Measurements from ENCODE around the gene GBA2. TPM values are rescaled to one million over a fixed set of nuclear protein-coding genes. Genes with fewer than 3 reads are reported as not detected.

GBA2 gene
- total RNA-seq, 2 donors from 2014 or later: 27.0 to 36.0 TPM

DNA sequence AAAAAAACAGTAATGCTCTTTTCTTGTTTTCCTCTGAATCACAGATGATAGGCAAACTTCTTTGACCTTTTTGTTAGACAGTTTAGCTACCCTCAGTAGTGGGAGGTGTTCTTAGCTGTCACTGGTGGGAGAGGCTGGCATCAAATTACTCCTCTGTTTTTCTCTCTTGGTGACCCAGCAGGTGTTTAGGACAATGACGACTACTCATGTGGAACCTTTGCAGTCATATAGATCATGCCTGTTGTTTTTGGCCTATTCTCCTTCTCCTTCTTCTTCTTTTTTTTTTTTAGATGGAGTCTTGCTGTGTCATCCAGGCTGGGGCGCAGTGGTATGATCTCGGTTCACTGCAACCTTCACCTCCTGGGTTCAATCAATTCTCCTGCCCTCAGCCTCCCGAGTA is 27.0 kb upstream of the GBA2 start:
- Mint-ChIP-seq H3K27ac (peak overlapping the region; percentile 28), H3K9me3 (no peaks in the 10 kb centered on the region), H3K36me3 (ENCODE audit: low read depth) (peaks cover 27% of the 10 kb centered on the region), H3K4me1 (no peaks in the 10 kb centered on the region), H3K4me3 (no peak overlapping the region), H3K27me3 (no peaks in the 10 kb centered on the region)
- ATAC-seq (replicated peaks): peak; percentile 72

DNA sequence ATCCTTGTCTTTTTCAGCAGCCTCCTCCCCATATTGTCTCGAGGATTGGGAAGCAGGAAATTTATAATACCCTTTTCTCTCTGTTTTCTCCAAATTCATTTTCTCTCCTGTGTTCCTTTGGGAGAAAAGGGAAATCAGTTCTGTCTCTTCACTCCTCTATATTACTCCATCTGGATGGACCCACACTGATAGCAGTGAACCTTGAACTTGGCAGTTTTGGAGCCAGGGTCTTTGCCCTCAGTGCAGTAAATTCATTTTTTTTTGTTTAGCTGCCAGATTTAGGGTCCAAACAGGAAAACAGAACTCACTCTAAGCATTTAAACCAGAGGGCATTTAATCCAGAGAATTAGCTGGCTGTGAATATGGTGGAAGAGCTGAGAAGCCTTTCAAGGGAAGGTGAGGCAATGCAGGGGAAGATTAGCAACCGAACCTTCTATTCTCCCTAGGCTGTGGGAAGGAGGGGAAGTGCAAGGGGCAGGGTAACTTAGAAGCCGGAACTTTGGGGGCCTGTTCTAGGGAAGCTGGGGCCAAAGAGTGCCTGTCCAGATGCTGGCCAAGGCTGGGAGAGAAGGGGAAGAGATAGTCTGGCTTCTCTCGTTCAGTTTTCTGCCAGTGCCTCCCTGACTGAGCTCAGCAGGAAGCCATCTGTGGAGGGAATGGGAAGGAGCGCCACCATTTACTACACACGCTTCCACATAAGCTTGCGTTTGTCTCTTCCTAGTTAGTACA is 26.0 kb upstream of the GBA2 start:
- no peaks in the 10 kb centered on the region for H3K9me3 Mint-ChIP-seq
- no peak for ATAC-seq (replicated peaks)
- peak overlapping the region; percentile 68 for H3K27ac Mint-ChIP-seq
- no peak overlapping the region for H3K4me3 Mint-ChIP-seq
- H3K27me3 Mint-ChIP-seq: no peaks in the 10 kb centered on the region
- no peaks in the 10 kb centered on the region for H3K4me1 Mint-ChIP-seq
- peaks cover 23% of the 10 kb centered on the region for H3K36me3 Mint-ChIP-seq (ENCODE audit: low read depth)

DNA sequence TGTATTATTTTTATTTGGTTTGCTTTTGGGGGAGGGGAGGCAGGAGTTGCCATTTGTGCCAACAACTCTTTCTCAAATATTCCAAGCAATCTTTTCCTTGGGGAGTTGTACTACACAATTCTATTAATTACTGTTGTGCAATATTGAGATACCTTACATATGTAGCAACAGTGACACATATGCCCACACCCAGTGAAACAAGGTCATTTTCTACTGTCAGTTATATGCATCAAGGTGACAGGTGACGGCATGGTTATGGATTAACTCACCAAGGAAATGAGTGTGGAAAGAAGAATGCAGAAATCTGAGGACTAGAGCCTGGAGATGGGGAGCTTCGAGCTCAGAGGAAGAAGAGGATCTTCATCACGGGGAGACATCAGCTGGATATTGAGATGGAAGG is 22.9 kb upstream of the GBA2 start:
- no peak for ATAC-seq (replicated peaks)
- H3K4me3 Mint-ChIP-seq: no peak overlapping the region
- H3K27me3 Mint-ChIP-seq: no peaks in the 10 kb centered on the region
- H3K9me3 Mint-ChIP-seq: no peaks in the 10 kb centered on the region
- H3K4me1 Mint-ChIP-seq: no peaks in the 10 kb centered on the region
- H3K27ac Mint-ChIP-seq: no peak overlapping the region
- H3K36me3 Mint-ChIP-seq (ENCODE audit: low read depth): peaks cover 7% of the 10 kb centered on the region

- no peak for ATAC-seq (replicated peaks)
- Mint-ChIP-seq H3K9me3 (no peaks in the 10 kb centered on the region), H3K27me3 (no peaks in the 10 kb centered on the region), H3K36me3 (ENCODE audit: low read depth) (peaks cover 7% of the 10 kb centered on the region), H3K4me3 (no peak overlapping the region), H3K27ac (no peak overlapping the region), H3K4me1 (no peaks in the 10 kb centered on the region)
These were observed 22.5 kb upstream of the GBA2 start for GRCh38 chr9:35771534-35771933.

- H3K27ac Mint-ChIP-seq: no peak overlapping the region
- H3K4me3 Mint-ChIP-seq: no peak overlapping the region
- H3K4me1 Mint-ChIP-seq: no peaks in the 10 kb centered on the region
- H3K27me3 Mint-ChIP-seq: no peaks in the 10 kb centered on the region
- H3K36me3 Mint-ChIP-seq (ENCODE audit: low read depth): peaks cover 7% of the 10 kb centered on the region
- H3K9me3 Mint-ChIP-seq: no peaks in the 10 kb centered on the region
- ATAC-seq (replicated peaks): no peak
These were observed 22.0 kb upstream of the GBA2 start for GRCh38 chr9:35771075-35771433.

DNA sequence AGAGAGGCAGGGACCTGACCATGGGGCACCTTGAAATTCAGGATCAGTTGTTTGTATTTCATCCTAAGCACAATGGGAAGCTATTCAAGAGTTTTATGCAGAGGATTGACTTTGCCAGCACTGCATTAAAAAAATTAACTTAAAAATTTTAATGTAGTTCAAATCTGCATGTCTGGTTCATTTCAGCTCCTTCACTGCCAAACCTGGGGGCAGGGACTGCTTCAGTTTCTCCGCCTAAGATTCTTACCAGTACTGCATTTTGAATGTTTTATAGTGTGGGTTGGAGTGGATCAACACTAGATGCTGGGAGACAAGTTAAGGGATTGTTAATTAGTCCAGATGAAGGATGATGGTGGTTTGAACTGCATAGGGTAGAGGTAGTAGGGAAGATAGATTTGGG is 20.7 kb upstream of the GBA2 start:
- Mint-ChIP-seq H3K36me3 (ENCODE audit: low read depth) (peaks cover 3% of the 10 kb centered on the region), H3K27me3 (no peaks in the 10 kb centered on the region), H3K4me1 (no peaks in the 10 kb centered on the region), H3K9me3 (no peaks in the 10 kb centered on the region), H3K27ac (no peak overlapping the region), H3K4me3 (no peak overlapping the region)
- no peak for ATAC-seq (replicated peaks)

- Mint-ChIP-seq H3K36me3 (ENCODE audit: low read depth) (no peaks in the 10 kb centered on the region), H3K27me3 (no peaks in the 10 kb centered on the region), H3K4me3 (no peak overlapping the region), H3K4me1 (no peaks in the 10 kb centered on the region), H3K27ac (no peak overlapping the region), H3K9me3 (no peaks in the 10 kb centered on the region)
- no peak for ATAC-seq (replicated peaks)
These were observed 18.4 kb upstream of the GBA2 start for GRCh38 chr9:35767458-35767857.

DNA sequence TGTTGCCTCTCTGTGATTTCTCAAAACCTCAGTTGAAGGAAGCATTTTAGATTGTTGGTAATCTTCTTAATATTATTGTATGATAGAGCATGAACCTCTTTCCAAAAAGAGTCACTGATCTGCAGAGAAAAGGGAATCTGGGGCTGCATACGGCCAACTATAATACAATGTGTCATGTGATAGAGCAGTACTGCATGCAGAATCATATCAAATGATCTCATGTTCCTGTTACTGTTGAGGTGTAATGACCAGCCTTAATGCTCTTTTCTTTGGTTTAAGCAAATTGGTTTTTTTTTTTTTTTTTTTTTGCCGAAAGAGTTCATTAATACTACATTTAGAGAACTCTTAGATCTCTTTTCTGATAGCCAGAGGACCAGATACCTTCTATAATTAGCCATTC is 18.0 kb upstream of the GBA2 start:
- no peaks in the 10 kb centered on the region for H3K36me3 Mint-ChIP-seq (ENCODE audit: low read depth)
- H3K27ac Mint-ChIP-seq: no peak overlapping the region
- H3K9me3 Mint-ChIP-seq: no peaks in the 10 kb centered on the region
- ATAC-seq (replicated peaks): no peak
- H3K27me3 Mint-ChIP-seq: no peaks in the 10 kb centered on the region
- no peak overlapping the region for H3K4me3 Mint-ChIP-seq
- H3K4me1 Mint-ChIP-seq: no peaks in the 10 kb centered on the region

DNA sequence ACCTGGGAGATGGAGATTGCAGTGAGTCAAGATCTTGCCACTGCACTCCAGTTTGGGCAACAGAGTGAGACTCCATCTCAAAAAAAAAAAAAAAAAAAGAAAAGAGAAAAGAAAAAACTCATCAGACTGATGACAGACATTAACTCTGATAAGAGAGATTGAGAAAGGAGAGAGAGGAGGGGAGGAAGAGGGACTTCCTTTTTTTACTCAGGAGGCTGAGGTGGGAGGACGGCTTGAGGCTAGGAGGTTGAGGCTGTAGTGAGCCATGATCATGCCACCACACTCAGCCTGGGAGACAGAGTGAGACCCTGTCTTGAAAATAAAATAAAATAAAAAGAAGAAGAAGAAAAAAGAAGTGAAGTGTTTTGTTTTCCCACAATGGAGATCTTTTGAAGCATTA is 14.8 kb upstream of the GBA2 start:
- Mint-ChIP-seq H3K27ac (no peak overlapping the region), H3K27me3 (no peaks in the 10 kb centered on the region), H3K4me3 (no peak overlapping the region), H3K4me1 (peaks cover 8% of the 10 kb centered on the region), H3K9me3 (no peaks in the 10 kb centered on the region), H3K36me3 (ENCODE audit: low read depth) (peaks cover 19% of the 10 kb centered on the region)
- ATAC-seq (replicated peaks): no peak

DNA sequence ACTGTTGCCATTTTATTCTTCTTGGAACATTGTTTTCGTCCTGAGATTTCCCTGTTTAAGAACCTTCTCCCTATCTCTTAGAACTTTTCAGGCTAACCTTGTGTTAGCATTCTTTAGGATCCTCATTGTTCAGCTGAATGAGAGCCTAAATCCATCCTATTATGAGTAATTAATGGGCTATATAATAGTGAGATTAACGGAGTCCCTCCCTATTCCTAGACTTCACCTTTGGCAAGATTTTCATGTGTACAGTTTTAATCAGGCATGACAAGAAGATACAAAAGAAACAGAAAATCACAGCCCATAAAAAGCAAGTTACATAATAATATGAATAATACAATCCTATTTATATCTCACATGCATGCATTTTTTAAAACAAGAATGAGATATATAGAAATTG is 14.2 kb upstream of the GBA2 start:
- H3K27me3 Mint-ChIP-seq: no peaks in the 10 kb centered on the region
- no peaks in the 10 kb centered on the region for H3K9me3 Mint-ChIP-seq
- ATAC-seq (replicated peaks): no peak
- H3K4me1 Mint-ChIP-seq: peaks cover 13% of the 10 kb centered on the region
- H3K36me3 Mint-ChIP-seq (ENCODE audit: low read depth): peaks cover 23% of the 10 kb centered on the region
- H3K4me3 Mint-ChIP-seq: no peak overlapping the region
- H3K27ac Mint-ChIP-seq: peak overlapping the region; percentile 23

DNA sequence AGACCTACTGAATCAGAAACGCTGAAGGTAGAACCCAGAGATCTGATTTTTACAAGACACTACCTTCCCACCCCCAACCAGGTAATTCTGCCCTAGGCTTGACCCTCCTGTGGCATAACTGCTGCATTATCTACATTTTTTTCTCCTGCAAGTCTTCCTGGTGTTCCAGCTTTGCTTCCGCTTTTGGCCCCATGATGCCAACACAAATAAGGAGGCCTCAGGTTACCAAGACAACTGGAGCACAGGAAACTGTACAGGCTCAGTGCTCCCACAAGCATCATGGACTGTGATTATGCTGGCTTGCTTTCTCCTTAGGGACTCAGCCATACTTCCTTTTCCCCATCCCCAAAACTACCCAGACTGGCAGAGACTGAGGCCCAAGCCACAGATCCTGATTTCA is 11.6 kb upstream of the GBA2 start:
- Mint-ChIP-seq H3K9me3 (no peaks in the 10 kb centered on the region), H3K4me3 (no peak overlapping the region), H3K27me3 (no peaks in the 10 kb centered on the region), H3K27ac (no peak overlapping the region), H3K4me1 (peaks cover 17% of the 10 kb centered on the region), H3K36me3 (ENCODE audit: low read depth) (peaks cover 36% of the 10 kb centered on the region)
- ATAC-seq (replicated peaks): no peak

GRCh38 chr9:35759795-35760194 is 10.8 kb upstream of the GBA2 start:
- Mint-ChIP-seq H3K9me3 (no peaks in the 10 kb centered on the region), H3K4me1 (peaks cover 17% of the 10 kb centered on the region), H3K4me3 (peak overlapping the region; percentile 16), H3K36me3 (ENCODE audit: low read depth) (peaks cover 36% of the 10 kb centered on the region), H3K27me3 (no peaks in the 10 kb centered on the region), H3K27ac (no peak overlapping the region)
- ATAC-seq (replicated peaks): no peak

GRCh38 chr9:35758475-35759050 is 9.5 kb upstream of the GBA2 start:
- peaks cover 43% of the 10 kb centered on the region for H3K36me3 Mint-ChIP-seq (ENCODE audit: low read depth)
- no peaks in the 10 kb centered on the region for H3K9me3 Mint-ChIP-seq
- peaks cover 21% of the 10 kb centered on the region for H3K4me1 Mint-ChIP-seq
- H3K4me3 Mint-ChIP-seq: peak overlapping the region; percentile 98
- no peaks in the 10 kb centered on the region for H3K27me3 Mint-ChIP-seq
- H3K27ac Mint-ChIP-seq: peak overlapping the region; percentile 97
- ATAC-seq (replicated peaks): no peak

- no peaks in the 10 kb centered on the region for H3K9me3 Mint-ChIP-seq
- ATAC-seq (replicated peaks): no peak
- peak overlapping the region; percentile 97 for H3K27ac Mint-ChIP-seq
- H3K27me3 Mint-ChIP-seq: no peaks in the 10 kb centered on the region
- H3K4me1 Mint-ChIP-seq: peaks cover 21% of the 10 kb centered on the region
- peaks cover 50% of the 10 kb centered on the region for H3K36me3 Mint-ChIP-seq (ENCODE audit: low read depth)
- H3K4me3 Mint-ChIP-seq: peak overlapping the region; percentile 98
These were observed 8.9 kb upstream of the GBA2 start for GRCh38 chr9:35757892-35758275.

DNA sequence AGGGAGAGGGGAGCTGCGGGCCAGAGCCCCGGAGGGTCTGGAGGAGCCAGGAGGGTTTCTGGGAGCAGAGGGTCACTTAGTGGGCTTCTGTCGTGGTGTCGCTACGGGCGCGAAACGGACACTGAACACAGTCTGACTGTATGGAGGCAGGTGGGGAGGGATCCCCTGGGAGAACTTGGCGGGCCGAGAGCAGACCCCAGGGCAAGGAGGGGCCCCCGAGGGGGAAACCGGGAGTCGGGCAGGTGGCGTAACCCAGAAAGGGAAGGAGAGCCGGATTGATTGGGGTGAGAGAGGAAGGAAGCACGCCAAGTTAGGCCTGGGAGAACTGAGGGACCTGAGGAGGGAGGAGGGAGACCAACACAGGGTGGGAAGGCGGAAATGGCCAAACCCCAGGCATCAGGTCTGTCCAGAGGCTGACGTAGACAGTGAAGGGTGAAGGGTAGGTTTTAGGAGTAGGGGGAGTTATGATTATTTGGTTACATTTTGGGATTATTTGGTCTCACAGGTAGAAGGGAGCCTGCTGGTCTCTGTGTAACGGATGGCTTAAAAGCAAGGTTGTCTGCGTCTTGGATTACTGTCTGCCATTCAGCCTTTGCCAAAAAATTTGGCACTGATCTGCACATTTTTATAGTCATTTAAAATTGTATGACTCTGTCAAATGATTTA is 8.3 kb upstream of the GBA2 start:
- peak; percentile 68 for ATAC-seq (replicated peaks)
- peaks cover 55% of the 10 kb centered on the region for H3K36me3 Mint-ChIP-seq (ENCODE audit: low read depth)
- peak overlapping the region; percentile 98 for H3K4me3 Mint-ChIP-seq
- H3K4me1 Mint-ChIP-seq: peaks cover 23% of the 10 kb centered on the region
- no peaks in the 10 kb centered on the region for H3K27me3 Mint-ChIP-seq
- H3K9me3 Mint-ChIP-seq: no peaks in the 10 kb centered on the region
- peak overlapping the region; percentile 97 for H3K27ac Mint-ChIP-seq
